ENCODE measurements around the gene ZNF580. TPM values are rescaled to one million over a fixed set of nuclear protein-coding genes. Genes with fewer than 3 reads are reported as not detected.

ZNF580 gene
- total RNA-seq, 1 donor from 2014 or later, result 30.7 TPM

DNA sequence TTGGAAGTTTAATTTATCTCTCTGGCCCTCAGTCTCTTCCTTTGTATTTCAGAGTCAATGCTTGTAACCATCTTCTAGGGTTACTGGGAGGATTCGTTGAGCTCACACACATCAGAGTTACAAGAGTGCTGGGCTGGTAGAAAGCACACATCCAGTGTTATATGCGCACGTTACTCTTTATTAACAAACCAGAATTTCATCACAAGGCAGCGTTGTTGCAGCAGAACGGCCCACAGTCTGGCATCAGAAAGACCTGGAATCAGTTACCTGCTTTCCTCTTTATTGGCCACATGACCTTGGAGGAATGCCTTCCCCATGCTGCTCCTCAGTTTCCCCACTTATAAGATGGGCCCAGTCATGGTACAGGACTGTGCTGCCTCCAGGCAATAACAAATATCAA lies 31.5 kb upstream of the ZNF580 start:
- TF ChIP-seq CTCF (IDR thresholded peaks at IDR 0.05), result no peak
- intact Hi-C loops (cut with DNase I), result no loop called here
- Histone ChIP-seq H3K4me3 (no peak overlapping the region), H3K27me3 (no peaks in the 10 kb centered on the region), H3K36me3 (peaks cover 14% of the 10 kb centered on the region), H3K9me3 (no peaks in the 10 kb centered on the region), H3K27ac (no peak overlapping the region), H3K4me1 (peaks cover 29% of the 10 kb centered on the region)
- no peak for ATAC-seq
- no peak for DNase-seq

DNA sequence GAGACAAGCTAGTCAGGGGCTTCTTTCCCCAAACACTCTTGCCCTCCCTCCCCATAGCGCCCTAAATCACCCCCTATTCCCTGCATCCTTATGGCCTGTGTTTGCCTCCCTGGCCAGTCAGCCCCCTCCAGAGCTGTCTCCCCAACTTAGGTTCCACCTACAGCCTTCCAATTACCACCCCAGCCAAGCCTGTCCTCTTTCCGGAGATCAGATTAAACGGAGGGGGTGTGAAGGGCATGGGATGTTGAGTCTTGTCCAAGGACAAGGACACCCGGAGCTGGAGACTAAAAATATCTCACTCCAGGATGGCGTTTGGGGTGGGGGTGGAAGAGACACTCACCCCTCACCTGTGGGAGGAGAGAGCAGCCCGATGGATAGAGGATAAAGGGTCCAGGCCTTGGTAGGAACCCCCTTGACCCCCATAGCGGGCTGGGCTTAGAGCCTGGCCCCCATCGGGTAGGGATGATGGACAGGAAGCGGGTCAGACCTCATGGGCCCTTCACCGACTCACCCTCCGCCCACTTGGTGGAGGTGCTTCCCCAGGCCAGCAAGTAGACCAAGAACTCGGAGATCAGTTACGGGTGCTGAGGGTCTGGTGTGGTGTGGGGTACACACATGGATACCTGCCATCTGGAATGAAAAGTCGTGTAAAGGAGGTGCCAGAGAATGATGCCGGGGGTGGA lies 29.4 kb upstream of the ZNF580 start:
- Histone ChIP-seq H3K27me3 (no peaks in the 10 kb centered on the region), H3K4me3 (no peak overlapping the region), H3K9me3 (no peaks in the 10 kb centered on the region), H3K27ac (no peak overlapping the region), H3K4me1 (peaks cover 20% of the 10 kb centered on the region), H3K36me3 (peaks cover 27% of the 10 kb centered on the region)
- DNase-seq (no peak), ATAC-seq (no peak)
- TF ChIP-seq CTCF (IDR thresholded peaks at IDR 0.05), result no peak
- intact Hi-C loops (cut with DNase I), result no loop called here

DNA sequence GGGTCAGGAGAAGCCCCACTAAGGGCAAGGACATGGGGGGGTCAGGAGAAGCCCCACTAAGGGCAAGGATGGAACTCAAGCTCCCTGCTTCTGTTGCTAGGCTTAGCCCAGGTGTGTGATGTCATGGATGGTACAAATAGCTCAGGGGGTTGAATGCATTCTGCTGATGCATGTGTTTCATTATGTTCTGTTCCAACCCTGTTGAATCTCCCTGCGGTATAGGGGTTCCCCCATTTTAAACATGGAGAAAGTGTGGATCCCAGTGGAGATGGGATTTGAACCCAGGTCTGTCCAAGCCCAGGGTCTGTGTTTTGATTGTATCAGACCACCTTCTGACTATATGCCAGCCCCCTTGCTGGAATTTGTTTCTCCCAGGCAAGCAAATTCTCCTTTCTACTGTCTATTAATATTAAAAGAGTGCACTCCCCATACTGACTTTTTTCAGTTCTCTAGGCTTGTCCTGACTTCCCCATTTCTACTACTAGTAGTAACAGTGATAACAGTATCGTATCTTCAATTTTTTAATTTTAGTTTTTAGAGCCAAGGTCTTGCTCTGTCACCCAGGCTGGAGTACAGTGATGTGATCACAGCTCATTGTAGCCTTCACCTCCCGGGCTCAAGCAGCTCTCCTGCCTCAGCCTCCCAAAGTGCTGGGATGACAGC lies 28.7 kb upstream of the ZNF580 start:
- ATAC-seq, result no peak
- TF ChIP-seq CTCF (IDR thresholded peaks at IDR 0.05), result no peak
- no peak overlapping the region for H3K4me3 ChIP-seq
- H3K9me3 ChIP-seq, result no peaks in the 10 kb centered on the region
- intact Hi-C loops (cut with DNase I), result no loop called here
- peaks cover 31% of the 10 kb centered on the region for H3K36me3 ChIP-seq
- no peaks in the 10 kb centered on the region for H3K27me3 ChIP-seq
- H3K27ac ChIP-seq, result no peak overlapping the region
- DNase-seq, result no peak
- peaks cover 14% of the 10 kb centered on the region for H3K4me1 ChIP-seq

GRCh38 chr19:55613396-55613795 lies 27.4 kb upstream of the ZNF580 start:
- intact Hi-C loops (cut with DNase I), result no loop called here

DNA sequence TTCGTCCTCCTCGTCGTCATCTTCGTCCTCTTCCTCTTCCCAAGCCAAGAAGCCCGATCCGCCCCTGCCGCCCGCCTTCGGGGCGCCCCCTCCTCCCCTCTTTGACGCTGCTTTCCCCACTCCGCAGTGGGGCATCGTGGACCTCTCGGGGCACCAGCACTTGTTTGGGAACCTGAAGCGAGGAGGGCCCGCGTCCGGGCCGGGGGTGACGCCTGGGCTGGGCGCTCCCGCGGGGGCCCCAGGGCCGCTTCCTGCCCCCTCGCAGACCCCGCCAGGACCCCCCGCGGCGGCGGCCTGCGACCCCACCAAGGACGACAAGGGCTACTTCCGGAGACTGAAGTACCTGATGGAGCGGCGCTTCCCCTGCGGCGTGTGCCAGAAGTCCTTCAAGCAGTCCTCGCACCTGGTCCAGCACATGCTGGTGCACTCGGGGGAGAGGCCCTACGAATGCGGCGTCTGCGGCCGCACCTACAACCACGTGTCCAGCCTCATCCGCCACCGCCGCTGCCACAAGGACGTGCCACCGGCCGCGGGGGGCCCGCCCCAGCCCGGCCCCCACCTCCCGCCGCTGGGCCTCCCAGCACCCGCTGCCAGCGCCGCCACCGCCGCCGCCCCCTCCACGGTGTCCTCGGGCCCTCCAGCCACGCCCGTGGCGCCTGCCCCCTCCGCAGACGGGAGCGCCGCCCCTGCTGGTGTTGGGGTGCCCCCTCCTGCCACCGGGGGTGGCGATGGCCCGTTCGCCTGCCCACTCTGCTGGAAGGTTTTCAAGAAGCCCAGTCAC lies 26.7 kb upstream of the ZNF580 start:
- intact Hi-C loops (cut with DNase I), result no loop called here
- no peak overlapping the region for H3K27ac ChIP-seq
- no peak overlapping the region for H3K4me3 ChIP-seq
- H3K4me1 ChIP-seq, result peaks cover 15% of the 10 kb centered on the region
- no peaks in the 10 kb centered on the region for H3K27me3 ChIP-seq
- no peaks in the 10 kb centered on the region for H3K9me3 ChIP-seq
- peaks cover 37% of the 10 kb centered on the region for H3K36me3 ChIP-seq
- TF ChIP-seq CTCF (IDR thresholded peaks at IDR 0.05), result no peak
- ATAC-seq (no peak), DNase-seq (no peak)

More at GRCh38 chr19:55613396-55613795, 27.4 kb upstream of the ZNF580 start:
- H3K4me1 ChIP-seq, result peaks cover 9% of the 10 kb centered on the region
- no peak overlapping the region for H3K4me3 ChIP-seq
- H3K9me3 ChIP-seq, result no peaks in the 10 kb centered on the region
- no peak overlapping the region for H3K27ac ChIP-seq
- peaks cover 39% of the 10 kb centered on the region for H3K36me3 ChIP-seq
- no peak for ATAC-seq
- no peaks in the 10 kb centered on the region for H3K27me3 ChIP-seq
- no peak for TF ChIP-seq CTCF (IDR thresholded peaks at IDR 0.05)
- no peak for DNase-seq

Measured in upper lobe of right lung (tissue), 1 donor.